Kidney epithelial cell (primary cell): ENCODE data around the gene OPTC. TPM values are rescaled to one million over a fixed set of nuclear protein-coding genes. Genes with fewer than 3 reads are reported as not detected.

ENCODE experiments used
- DNase-seq: peaks from one replicate; pipeline ENCODE4 v3.0.0-alpha.2; 2010; ENCODE audit warnings: low read depth
- H3K27me3 ChIP-seq: 2 replicates; pipeline ENCODE4 v1.6.0; 2011; ENCODE audit warnings: low read length; ENCODE audit not compliant: control insufficient read depth, insufficient read depth
- H3K36me3 ChIP-seq: 2 replicates; pipeline ENCODE4 v1.5.1; 2011; ENCODE audit warnings: low read length; ENCODE audit not compliant: control insufficient read depth, insufficient read depth
- H3K4me3 ChIP-seq: 2 replicates; pipeline ENCODE4 v1.5.1; 2011; ENCODE audit warnings: low read depth, mild to moderate bottlenecking, control low read depth, low read length
- CTCF ChIP-seq: IDR thresholded peaks from 2 replicates; pipeline ENCODE4 v1.5.1; 2011; ENCODE audit warnings: mild to moderate bottlenecking, moderate library complexity, low read length, control low read depth, inconsistent platforms; ENCODE audit not compliant: insufficient read depth, poor library complexity, severe bottlenecking
- total RNA-seq: library from RNA; depleted of rRNA; stranded (reverse); fragments of >200 nt; gene quantifications from 2 replicates; pipeline ENCODE4 v1.2.3, GENCODE V29; 2015

Gene OPTC
- total RNA-seq, 1 donor from 2014 or later, result not detected

DNA sequence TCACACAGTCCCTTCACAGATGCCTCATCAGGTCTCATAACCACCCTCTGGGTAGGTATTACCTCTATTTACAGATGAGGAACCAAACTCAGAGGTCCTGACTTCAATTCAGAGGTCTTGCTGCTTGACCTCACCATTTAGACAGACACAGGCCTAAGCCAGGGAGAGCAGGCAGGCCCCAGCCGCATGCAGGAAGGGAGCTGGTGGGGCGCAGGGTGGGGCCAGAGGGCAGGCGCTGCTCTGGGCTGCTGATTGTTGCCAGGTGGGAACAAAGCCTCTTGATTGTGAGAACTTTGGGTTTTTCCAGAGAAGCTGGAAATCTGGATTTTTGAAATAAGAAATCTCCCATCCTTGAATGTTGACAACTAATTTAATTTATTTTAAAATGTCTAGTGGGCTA lies 38.2 kb upstream of the OPTC start:
- TF ChIP-seq CTCF, result no peak
- no peak overlapping the region for H3K4me3 ChIP-seq
- H3K27me3 ChIP-seq, result peaks cover 20% of the 10 kb centered on the region
- no peak for DNase-seq
- H3K36me3 ChIP-seq, result no peaks in the 10 kb centered on the region

DNA sequence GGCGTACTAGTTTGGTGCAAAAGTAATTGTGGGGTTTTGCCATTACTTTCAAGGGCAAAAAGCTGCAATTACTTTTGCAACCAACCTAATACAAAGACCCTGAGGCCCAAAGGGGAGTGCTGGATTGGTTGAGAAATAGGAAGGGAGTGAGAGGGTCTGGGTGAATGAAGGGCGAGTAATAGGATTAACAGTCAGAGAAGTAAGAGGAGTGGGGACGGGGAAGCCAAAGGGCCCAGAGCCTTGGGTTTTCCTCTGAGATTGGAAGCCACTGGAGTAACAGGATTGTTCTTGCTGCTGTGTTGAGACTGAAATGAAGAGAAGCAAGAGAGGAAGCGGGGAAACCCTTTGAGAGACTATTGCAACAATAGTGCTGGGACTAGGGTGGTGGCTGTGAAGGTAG lies 37.4 kb upstream of the OPTC start:
- H3K27me3 ChIP-seq, result peaks cover 18% of the 10 kb centered on the region
- no peak for DNase-seq
- TF ChIP-seq CTCF, result no peak
- no peak overlapping the region for H3K4me3 ChIP-seq
- H3K36me3 ChIP-seq, result no peaks in the 10 kb centered on the region

GRCh38 chr1:203458078-203458477 lies 35.9 kb upstream of the OPTC start:
- H3K4me3 ChIP-seq, result no peak overlapping the region
- no peak for TF ChIP-seq CTCF
- peaks cover 6% of the 10 kb centered on the region for H3K27me3 ChIP-seq
- no peaks in the 10 kb centered on the region for H3K36me3 ChIP-seq
- no peak for DNase-seq

DNA sequence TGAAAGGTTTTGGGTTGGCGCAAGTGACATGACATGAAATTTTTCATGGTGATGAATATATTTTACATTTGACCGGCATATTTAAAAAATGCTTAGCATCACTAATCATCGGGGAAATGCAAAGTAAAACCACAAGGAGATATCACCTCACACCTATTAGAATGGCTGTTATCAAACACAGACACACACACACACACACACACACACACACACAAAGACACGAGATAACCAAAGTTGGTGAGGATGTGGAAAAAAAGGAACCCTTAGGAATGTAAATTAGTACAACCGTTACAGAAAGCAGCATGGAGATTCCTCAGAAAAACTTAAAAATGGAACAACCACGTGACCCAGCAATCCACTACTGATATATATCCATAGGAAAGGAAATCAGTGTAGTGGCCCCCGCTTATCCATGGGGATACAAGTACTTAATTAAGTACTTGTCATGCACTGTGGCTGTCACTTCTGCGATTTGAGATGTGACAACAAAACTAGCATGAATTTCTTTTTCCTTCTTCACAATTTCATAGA lies 34.2 kb upstream of the OPTC start:
- Histone ChIP-seq H3K4me3 (no peak overlapping the region), H3K36me3 (no peaks in the 10 kb centered on the region), H3K27me3 (peaks cover 2% of the 10 kb centered on the region)
- TF ChIP-seq CTCF, result no peak
- DNase-seq, result no peak

- DNase-seq, result no peak
- H3K27me3 ChIP-seq, result peaks cover 2% of the 10 kb centered on the region
- TF ChIP-seq CTCF, result no peak
- H3K36me3 ChIP-seq, result no peaks in the 10 kb centered on the region
- no peak overlapping the region for H3K4me3 ChIP-seq
Measured at GRCh38 chr1:203461717-203462116, 32.2 kb upstream of the OPTC start.

DNA sequence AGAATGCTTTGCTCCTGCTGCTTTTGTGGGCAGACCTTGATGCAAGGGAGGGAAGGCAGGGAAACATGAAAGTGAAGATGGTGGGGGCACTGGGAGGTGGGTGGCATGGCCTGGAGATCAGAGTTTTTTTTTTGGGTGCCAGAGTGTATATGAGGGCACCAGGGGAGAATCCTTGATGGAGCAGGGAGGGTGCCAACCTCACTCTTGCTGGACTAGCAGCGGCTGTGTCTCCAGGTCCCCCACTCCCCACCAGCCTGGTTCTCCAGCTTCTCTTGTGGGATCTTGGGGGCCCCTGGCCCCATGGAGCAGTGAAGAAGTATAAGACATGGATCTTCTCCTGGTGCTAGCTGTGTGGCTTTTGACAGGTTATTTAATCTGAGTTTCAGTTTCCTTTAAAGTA lies 31.8 kb upstream of the OPTC start:
- Histone ChIP-seq H3K4me3 (no peak overlapping the region), H3K36me3 (no peaks in the 10 kb centered on the region), H3K27me3 (peaks cover 2% of the 10 kb centered on the region)
- DNase-seq, result no peak
- TF ChIP-seq CTCF, result no peak
